CD4-positive, CD25-positive, alpha-beta regulatory T cell (primary cell): ENCODE measurements around the gene TP63. TPM values are rescaled to one million over a fixed set of nuclear protein-coding genes. Genes with fewer than 3 reads are reported as not detected.

Source experiments
- ATAC-seq, 2 donors: fragments of 150-1000 bp; cut with Tn5 transposase; one replicate each; pipeline ENCODE4 v1.10.0; 2021; ENCODE audit warnings: low read depth in 2 of 2, moderate number of reproducible peaks in 2 of 2, moderate library complexity in 1 of 2
- DNase-seq, 3 donors: peaks; one replicate each; pipeline versions ENCODE4 v3.0.0 to v3.0.0-alpha.2; 2012 to 2022; ENCODE audit warnings: mixed read lengths in 1 of 3
- H3K27ac ChIP-seq: one replicate; pipeline ENCODE4 v1.7.0; 2013; ENCODE audit warnings: mild to moderate bottlenecking, low read length; ENCODE audit not compliant: insufficient read depth, poor library complexity, severe bottlenecking
- H3K27me3 ChIP-seq: one replicate; pipeline ENCODE4 v1.7.0; 2013; ENCODE audit warnings: low read length; ENCODE audit not compliant: control insufficient read depth, insufficient read depth
- H3K36me3 ChIP-seq: one replicate; pipeline ENCODE4 v1.7.0; 2013; ENCODE audit warnings: mild to moderate bottlenecking, low read length, moderate library complexity; ENCODE audit not compliant: control insufficient read depth, insufficient read depth
- H3K4me1 ChIP-seq: 2 replicates; pipeline ENCODE4 v1.7.0; 2013; ENCODE audit warnings: mild to moderate bottlenecking, low read length; ENCODE audit not compliant: insufficient read depth, control insufficient read depth, poor library complexity, severe bottlenecking
- H3K4me3 ChIP-seq: one replicate; pipeline ENCODE4 v1.7.0; 2013; ENCODE audit warnings: low read depth, mild to moderate bottlenecking, low read length, moderate library complexity
- H3K9me3 ChIP-seq, 2 experiments: 1 replicate in 1 of 2; 2 replicates in 1 of 2; pipeline ENCODE4 v1.7.0; 2013; ENCODE audit warnings: low read length in 2 of 2, mild to moderate bottlenecking in 1 of 2, moderate library complexity in 1 of 2; ENCODE audit not compliant: control insufficient read depth in 2 of 2
- H3K27ac Mint-ChIP-seq, 3 donors: one replicate each; pipeline ENCODE4 v1.8.0; 2020 to 2022; ENCODE audit warnings: mild to moderate bottlenecking in 3 of 3, mixed read lengths in 3 of 3, moderate library complexity in 2 of 3
- H3K27me3 Mint-ChIP-seq: one replicate; pipeline ENCODE4 v1.8.0; 2022; ENCODE audit warnings: mild to moderate bottlenecking, mixed read lengths
- H3K36me3 Mint-ChIP-seq: one replicate; pipeline ENCODE4 v1.8.0; 2020; ENCODE audit warnings: mixed read lengths
- H3K4me1 Mint-ChIP-seq, 4 donors: one replicate each; pipeline ENCODE4 v1.8.0; 2020 to 2022; ENCODE audit warnings: mixed read lengths in 4 of 4, mild to moderate bottlenecking in 1 of 4
- H3K4me3 Mint-ChIP-seq, 4 donors: one replicate each; pipeline ENCODE4 v1.8.0; 2020 to 2022; ENCODE audit warnings: mild to moderate bottlenecking in 4 of 4, mixed read lengths in 4 of 4, moderate library complexity in 3 of 4
- H3K9me3 Mint-ChIP-seq, 7 donors: one replicate each; pipeline ENCODE4 v1.8.0; 2020 to 2022; ENCODE audit warnings: mixed read lengths in 7 of 7, mild to moderate bottlenecking in 3 of 7, moderate library complexity in 2 of 7
- polyA plus RNA-seq, 4 donors: library from polyadenylated mRNA; unstranded; fragments of 300-500 nt; fragmentation: Illumina TruSeq; gene quantifications; one replicate each; pipeline ENCODE4 v1.2.3, GENCODE V29; 2021
- total RNA-seq: library from RNA; stranded (reverse); gene quantifications from one replicate; pipeline ENCODE4 v1.2.3, GENCODE V29; 2022

Gene TP63
- total and polyA plus RNA-seq, 5 donors from 2014 or later: 0.10 to 0.89 (median 0.20) TPM; not detected in 1

DNA sequence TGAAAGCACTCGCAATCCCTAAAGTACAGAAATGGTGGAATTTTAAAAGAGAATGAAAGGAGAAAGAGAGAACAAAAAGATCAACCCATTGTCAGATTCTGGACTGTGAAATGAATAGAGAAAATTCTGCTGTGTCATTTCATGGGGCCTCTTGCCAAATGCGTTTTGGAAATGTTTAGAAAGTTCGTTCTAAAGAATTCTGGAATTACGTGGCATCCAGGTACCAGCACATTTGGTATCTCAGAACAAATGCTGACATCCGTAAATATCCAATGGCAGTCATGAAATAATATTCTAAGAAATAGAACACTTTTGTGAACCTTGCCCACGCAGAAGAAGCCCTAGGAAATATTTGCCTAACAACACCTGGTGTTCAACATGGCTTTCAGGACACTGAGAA, 270.3 kb downstream of the TP63 start:
- no peaks in the 10 kb centered on the region for H3K36me3 ChIP-seq
- no peaks in the 10 kb centered on the region for H3K4me1 ChIP-seq
- H3K9me3 Mint-ChIP-seq: no peaks in the 10 kb centered on the region
- no peak overlapping the region for H3K4me3 ChIP-seq
- no peaks in the 10 kb centered on the region for H3K4me1 Mint-ChIP-seq
- no peak overlapping the region for H3K4me3 Mint-ChIP-seq
- H3K27ac ChIP-seq: no peak overlapping the region
- H3K36me3 Mint-ChIP-seq: no peaks in the 10 kb centered on the region
- no peak for DNase-seq
- no peaks in the 10 kb centered on the region for H3K27me3 Mint-ChIP-seq
- no peaks in the 10 kb centered on the region for H3K9me3 ChIP-seq
- no peaks in the 10 kb centered on the region for H3K27me3 ChIP-seq
- no peak for ATAC-seq
- H3K27ac Mint-ChIP-seq: no peak overlapping the region

DNA sequence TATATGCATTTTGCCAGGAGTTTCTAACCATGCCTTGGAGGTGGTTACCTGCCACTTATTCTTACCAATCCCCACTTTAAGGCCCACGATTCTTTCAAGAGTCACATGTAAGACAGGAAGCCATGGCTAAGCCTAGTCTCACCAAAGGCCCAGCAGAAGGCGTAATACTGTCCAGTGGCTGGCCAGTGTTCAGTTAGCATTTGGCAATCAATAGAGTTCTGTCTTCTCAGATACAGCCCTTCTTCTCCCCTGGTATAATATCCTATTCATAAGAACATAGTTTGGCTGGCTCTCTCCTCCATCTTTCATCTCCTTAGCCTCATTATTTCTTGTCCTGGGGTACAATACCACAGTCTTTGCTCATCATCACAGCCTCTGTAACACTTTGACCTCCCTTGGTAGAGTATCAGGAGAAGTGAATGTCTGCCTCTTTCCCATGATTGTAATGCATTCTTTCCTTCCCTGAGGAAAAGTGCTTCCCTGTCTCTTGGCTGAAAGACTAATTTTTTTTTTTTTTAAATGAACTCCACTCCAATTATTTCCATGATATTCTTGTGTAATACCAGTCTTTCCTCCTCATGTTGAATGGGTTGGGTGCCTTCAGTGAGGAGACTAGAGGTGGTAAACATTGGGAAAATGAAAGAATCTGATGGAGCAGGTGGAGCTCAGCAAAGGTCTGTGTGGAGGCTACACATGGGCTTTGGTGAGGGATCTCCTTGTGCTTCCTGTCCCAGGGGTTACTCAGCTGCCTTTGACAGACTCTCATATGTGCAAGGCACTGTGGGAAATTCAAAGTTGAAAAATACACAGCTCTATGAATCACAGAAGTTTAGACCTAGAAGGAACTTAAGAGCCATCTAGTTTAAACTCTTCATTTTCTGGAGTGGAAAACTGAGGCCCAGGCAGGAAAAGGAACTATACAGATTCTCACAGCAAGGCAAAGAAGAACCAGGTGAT, 271.3 kb downstream of the TP63 start:
- no peaks in the 10 kb centered on the region for H3K9me3 Mint-ChIP-seq
- no peaks in the 10 kb centered on the region for H3K27me3 Mint-ChIP-seq
- no peak overlapping the region for H3K4me3 Mint-ChIP-seq
- no peaks in the 10 kb centered on the region for H3K36me3 Mint-ChIP-seq
- H3K4me1 Mint-ChIP-seq: no peaks in the 10 kb centered on the region
- Histone ChIP-seq H3K27me3 (peaks cover 2% of the 10 kb centered on the region), H3K4me1 (no peaks in the 10 kb centered on the region), H3K9me3 (no peaks in the 10 kb centered on the region), H3K27ac (no peak overlapping the region), H3K36me3 (no peaks in the 10 kb centered on the region), H3K4me3 (no peak overlapping the region)
- H3K27ac Mint-ChIP-seq: no peak overlapping the region
- ATAC-seq: no peak
- no peak for DNase-seq

DNA sequence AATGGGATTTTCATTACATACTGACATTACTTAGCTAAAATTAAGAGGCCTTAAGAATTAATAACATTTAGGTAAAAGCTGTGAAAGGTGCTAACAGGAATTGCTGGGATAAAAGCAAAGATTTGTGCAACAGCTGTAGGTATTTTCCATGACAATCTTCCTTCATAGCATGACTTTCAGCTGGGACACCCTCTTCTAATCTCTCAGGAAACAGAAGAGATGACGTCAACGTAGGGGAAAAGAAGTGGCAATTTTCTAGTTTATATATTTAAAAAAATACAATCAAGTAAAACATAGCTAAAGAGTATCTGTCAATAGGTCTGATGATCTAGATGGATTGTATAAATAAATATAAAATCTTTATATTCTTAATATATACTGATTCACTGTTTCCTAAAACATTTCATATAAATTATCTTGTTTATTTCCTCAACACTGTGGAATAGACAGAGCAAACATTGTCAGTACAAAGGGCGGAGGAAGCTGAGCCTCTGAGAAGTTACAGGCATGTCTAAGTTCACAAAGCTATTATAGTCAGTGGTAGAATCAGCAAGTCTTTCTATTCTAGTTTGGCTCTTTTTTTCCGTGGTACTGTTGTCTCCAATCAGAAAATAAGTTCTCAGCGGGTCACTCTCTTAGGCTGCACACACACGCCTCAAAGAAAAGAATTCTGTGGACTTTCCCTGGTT, 272.5 kb downstream of the TP63 start:
- Histone ChIP-seq H3K27ac (no peak overlapping the region), H3K9me3 (no peaks in the 10 kb centered on the region), H3K27me3 (peaks cover 5% of the 10 kb centered on the region), H3K36me3 (no peaks in the 10 kb centered on the region), H3K4me1 (no peaks in the 10 kb centered on the region), H3K4me3 (no peak overlapping the region)
- Mint-ChIP-seq H3K4me1 (no peaks in the 10 kb centered on the region), H3K4me3 (no peak overlapping the region), H3K27ac (no peak overlapping the region), H3K36me3 (no peaks in the 10 kb centered on the region), H3K9me3 (no peaks in the 10 kb centered on the region), H3K27me3 (peaks cover under 1% of the 10 kb centered on the region)
- ATAC-seq (no peak), DNase-seq (no peak)

DNA sequence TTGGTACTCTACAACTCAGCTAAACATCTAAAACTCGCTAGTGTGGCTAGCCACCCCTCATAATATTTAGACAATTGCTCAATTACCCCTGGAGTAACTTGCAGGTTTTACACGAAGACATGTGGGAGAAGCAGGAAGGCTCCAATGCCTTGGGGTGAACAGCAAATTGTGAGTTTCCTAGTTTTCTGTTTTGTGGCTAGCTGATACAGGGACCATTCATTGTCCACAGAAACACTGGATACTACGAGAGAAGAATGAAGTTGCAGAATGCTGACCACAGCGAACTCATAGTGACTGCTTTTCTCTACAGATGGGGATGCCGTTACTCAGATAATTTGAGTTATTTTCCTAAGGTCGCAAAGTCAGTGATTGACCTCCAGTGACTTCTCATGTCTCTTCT, 276.6 kb downstream of the TP63 start:
- no peaks in the 10 kb centered on the region for H3K36me3 ChIP-seq
- H3K27ac ChIP-seq: no peak overlapping the region
- no peak overlapping the region for H3K27ac Mint-ChIP-seq
- no peak for ATAC-seq
- no peak overlapping the region for H3K4me3 Mint-ChIP-seq
- no peaks in the 10 kb centered on the region for H3K4me1 Mint-ChIP-seq
- peaks cover 0 to 3% (median 0%) of the 10 kb centered on the region in 7 donors for H3K9me3 Mint-ChIP-seq
- no peaks in the 10 kb centered on the region for H3K36me3 Mint-ChIP-seq
- H3K4me1 ChIP-seq: no peaks in the 10 kb centered on the region
- H3K27me3 Mint-ChIP-seq: peaks cover 22% of the 10 kb centered on the region
- DNase-seq: no peak
- peaks cover 6% of the 10 kb centered on the region for H3K27me3 ChIP-seq
- H3K4me3 ChIP-seq: no peak overlapping the region
- no peaks in the 10 kb centered on the region for H3K9me3 ChIP-seq

DNA sequence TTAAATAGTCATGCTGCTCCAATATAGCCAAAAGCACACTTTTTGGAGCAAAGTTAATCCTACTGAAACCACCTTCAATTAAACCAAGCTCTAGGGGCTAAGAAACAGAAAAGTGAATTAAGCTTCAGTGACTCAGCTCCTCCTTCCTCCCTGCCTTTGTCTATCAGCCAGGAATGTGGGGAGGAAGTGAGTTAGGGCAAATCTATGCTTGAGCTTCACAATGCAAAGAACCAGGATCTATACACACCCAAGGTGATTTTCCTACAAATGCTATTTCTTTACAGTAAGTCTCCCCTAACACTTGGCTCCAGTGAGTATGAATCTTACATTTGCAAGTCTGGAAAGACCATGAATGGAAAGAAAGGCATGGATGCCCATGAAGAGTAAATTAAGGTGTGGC, 277.5 kb downstream of the TP63 start:
- ATAC-seq (no peak), DNase-seq (no peak)
- no peaks in the 10 kb centered on the region for H3K9me3 ChIP-seq
- no peaks in the 10 kb centered on the region for H3K4me1 Mint-ChIP-seq
- no peaks in the 10 kb centered on the region for H3K36me3 ChIP-seq
- H3K27ac Mint-ChIP-seq: no peak overlapping the region
- H3K36me3 Mint-ChIP-seq: no peaks in the 10 kb centered on the region
- no peak overlapping the region for H3K4me3 ChIP-seq
- peaks cover 22% of the 10 kb centered on the region for H3K27me3 Mint-ChIP-seq
- no peaks in the 10 kb centered on the region for H3K4me1 ChIP-seq
- H3K9me3 Mint-ChIP-seq: peaks cover 0 to 3% (median 0%) of the 10 kb centered on the region in 7 donors
- H3K27me3 ChIP-seq: peaks cover 6% of the 10 kb centered on the region
- H3K4me3 Mint-ChIP-seq: no peak overlapping the region
- H3K27ac ChIP-seq: no peak overlapping the region

DNA sequence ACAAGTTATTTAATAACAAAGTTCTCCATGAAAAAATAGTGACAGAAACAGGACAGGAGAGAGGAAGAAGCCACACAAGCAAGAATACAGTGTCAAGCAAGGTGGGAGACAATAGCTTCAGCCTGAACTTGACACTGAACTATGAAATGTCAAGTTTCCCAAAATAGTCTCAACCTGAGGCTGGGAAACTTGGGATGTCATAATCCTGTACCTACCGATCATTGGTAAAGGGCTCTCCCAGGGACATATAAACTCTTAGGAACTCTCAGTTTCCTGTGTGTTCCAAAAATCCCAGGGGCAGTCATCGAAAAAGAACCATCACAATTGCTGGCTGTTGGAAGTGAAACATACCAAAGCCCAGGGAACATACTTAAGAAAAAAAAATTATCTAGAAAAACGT, 277.9 kb downstream of the TP63 start:
- H3K9me3 ChIP-seq: no peaks in the 10 kb centered on the region
- H3K36me3 ChIP-seq: no peaks in the 10 kb centered on the region
- no peak overlapping the region for H3K4me3 ChIP-seq
- no peaks in the 10 kb centered on the region for H3K4me1 ChIP-seq
- Mint-ChIP-seq H3K9me3 (peaks cover 0 to 4% (median 0%) of the 10 kb centered on the region in 7 donors), H3K4me3 (no peak overlapping the region), H3K27ac (no peak overlapping the region), H3K36me3 (no peaks in the 10 kb centered on the region), H3K4me1 (no peaks in the 10 kb centered on the region), H3K27me3 (peaks cover 22% of the 10 kb centered on the region)
- H3K27ac ChIP-seq: no peak overlapping the region
- H3K27me3 ChIP-seq: peaks cover 6% of the 10 kb centered on the region
- no peak for DNase-seq
- ATAC-seq: no peak

DNA sequence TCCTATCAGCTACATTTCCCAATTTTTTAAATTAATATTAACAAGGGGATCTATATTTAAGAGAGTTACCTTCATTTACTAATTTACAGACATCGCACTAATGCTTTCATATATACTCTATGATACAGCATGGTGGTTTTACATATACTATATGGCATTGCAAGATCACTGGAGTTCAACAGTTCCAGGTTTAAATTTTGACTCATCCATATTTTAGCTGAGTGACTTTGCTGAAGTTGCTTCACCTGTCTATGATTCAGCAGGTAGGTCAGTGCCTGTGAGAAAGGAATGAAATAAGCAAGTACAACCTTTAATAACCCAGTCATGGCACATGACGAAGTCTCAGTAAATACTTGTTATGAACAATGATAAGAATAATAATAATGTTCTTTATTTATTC, 278.4 kb downstream of the TP63 start:
- H3K27ac Mint-ChIP-seq: no peak overlapping the region
- Histone ChIP-seq H3K4me3 (no peak overlapping the region), H3K27ac (no peak overlapping the region), H3K36me3 (no peaks in the 10 kb centered on the region), H3K27me3 (peaks cover 7% of the 10 kb centered on the region), H3K9me3 (no peaks in the 10 kb centered on the region), H3K4me1 (no peaks in the 10 kb centered on the region)
- H3K36me3 Mint-ChIP-seq: no peaks in the 10 kb centered on the region
- DNase-seq (no peak), ATAC-seq (no peak)
- peaks cover 22% of the 10 kb centered on the region for H3K27me3 Mint-ChIP-seq
- H3K4me1 Mint-ChIP-seq: no peaks in the 10 kb centered on the region
- H3K9me3 Mint-ChIP-seq: peaks cover 0 to 4% (median 0%) of the 10 kb centered on the region in 7 donors
- no peak overlapping the region for H3K4me3 Mint-ChIP-seq
